Activated naive CD8-positive, alpha-beta T cell treated with anti-CD3 and anti-CD28 coated beads for 36 hours (primary cell): ENCODE measurements around the gene HSPB6. TPM values are rescaled to one million over a fixed set of nuclear protein-coding genes. Genes with fewer than 3 reads are reported as not detected.
A peak's percentile ranks its signal among the peaks of the same experiment; 100 is the strongest.
"Not testable (repeated sequence)": the region's sequence is repeated elsewhere in the genome, so short reads cannot be mapped to it uniquely, and the experiment has no call there.

Experiments
- DNase-seq: peaks from one replicate; pipeline ENCODE4 v3.0.0; 2021
- H3K27ac Mint-ChIP-seq: one replicate; pipeline ENCODE4 v1.8.0; 2022; ENCODE audit warnings: mild to moderate bottlenecking, moderate library complexity, mixed read lengths
- H3K27me3 Mint-ChIP-seq: one replicate; pipeline ENCODE4 v1.8.0; 2022; ENCODE audit warnings: mild to moderate bottlenecking, mixed read lengths
- H3K36me3 Mint-ChIP-seq: one replicate; pipeline ENCODE4 v1.8.0; 2021; ENCODE audit warnings: mild to moderate bottlenecking, mixed read lengths
- H3K4me1 Mint-ChIP-seq: one replicate; pipeline ENCODE4 v1.8.0; 2021; ENCODE audit warnings: mixed read lengths
- H3K4me3 Mint-ChIP-seq: one replicate; pipeline ENCODE4 v1.8.0; 2022; ENCODE audit warnings: mild to moderate bottlenecking, moderate library complexity, mixed read lengths
- H3K9me3 Mint-ChIP-seq: one replicate; pipeline ENCODE4 v1.8.0; 2022; ENCODE audit warnings: mixed read lengths
- total RNA-seq, 2 experiments: library from RNA; stranded (reverse); gene quantifications; one replicate each; pipeline ENCODE4 v1.2.3, GENCODE V29; 2021

Gene HSPB6, protein sequence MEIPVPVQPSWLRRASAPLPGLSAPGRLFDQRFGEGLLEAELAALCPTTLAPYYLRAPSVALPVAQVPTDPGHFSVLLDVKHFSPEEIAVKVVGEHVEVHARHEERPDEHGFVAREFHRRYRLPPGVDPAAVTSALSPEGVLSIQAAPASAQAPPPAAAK
- under 1 TPM; 0.39 to 0.78 TPM for total RNA-seq

DNA sequence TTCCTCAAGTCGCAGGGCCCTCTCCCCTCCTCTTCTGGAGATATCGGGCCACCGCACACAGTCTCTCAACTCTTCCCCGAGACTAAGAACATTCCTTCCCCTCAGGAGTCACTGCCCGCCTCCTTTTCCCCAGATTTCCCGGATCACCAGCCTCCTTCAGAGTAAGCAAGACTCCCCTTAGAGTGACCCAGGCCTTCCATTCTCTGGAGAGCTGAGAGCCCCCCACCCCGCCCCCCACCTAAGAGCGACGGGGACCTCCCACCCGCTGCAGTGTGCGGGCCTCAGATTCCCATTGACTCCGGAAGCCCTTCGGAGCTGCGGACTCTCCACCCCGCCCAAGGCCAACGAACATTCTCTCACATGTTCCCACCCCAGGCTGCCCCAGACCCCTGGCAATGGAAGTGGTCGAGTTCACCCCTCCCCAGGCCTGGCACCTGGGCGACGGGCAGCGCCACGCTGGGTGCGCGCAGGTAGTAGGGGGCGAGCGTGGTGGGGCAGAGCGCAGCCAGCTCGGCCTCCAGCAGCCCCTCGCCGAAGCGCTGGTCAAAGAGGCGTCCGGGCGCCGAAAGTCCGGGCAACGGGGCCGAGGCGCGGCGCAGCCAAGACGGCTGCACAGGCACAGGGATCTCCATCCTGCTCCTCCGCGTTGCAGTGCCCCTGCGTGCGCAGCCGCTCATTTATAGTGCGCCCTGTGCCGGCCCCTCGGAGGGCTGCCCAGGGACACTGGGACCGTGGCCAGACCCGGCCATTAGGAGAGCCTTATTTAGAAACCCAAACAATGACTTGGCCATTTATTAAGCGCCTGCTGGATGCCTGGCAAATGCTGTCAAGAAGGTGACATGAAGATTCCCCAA is at the start of gene HSPB6:
Gene HSPB6 (minus strand): TSS at position 653 of the 854 bp plus-strand sequence. CDS start 21 bp downstream, at position 632.
- no peak for DNase-seq
- H3K27ac Mint-ChIP-seq, result peak within 1 kb of the TSS; percentile 82
- no peaks in the 10 kb centered on the region for H3K9me3 Mint-ChIP-seq
- peaks cover 21% of the 10 kb centered on the region for H3K4me1 Mint-ChIP-seq
- H3K27me3 Mint-ChIP-seq, result peaks cover 17% of the 10 kb centered on the region
- peaks cover 27% of the 10 kb centered on the region for H3K36me3 Mint-ChIP-seq
- peak within 1 kb of the TSS; percentile 83 for H3K4me3 Mint-ChIP-seq

DNA sequence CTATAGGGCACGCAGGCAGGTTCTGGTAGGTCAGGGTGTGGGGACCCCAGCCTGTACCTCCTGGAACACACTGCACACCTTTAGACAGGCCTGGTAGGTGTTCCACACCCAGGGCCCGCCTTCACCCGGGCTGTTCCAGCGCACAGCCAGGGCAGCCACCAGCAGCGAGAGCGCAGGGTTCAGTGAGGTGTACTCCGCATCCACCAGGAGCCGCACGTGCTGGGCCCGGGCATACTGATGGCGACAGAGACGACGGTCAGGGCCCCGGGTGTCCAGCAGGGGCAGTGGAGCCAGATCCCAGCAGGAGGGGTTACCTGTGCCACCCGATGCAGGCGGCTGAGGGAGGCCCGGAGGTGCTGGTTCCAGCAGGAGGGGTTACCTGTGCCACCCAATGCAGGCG is 49.8 kb upstream of the HSPB6 start:
- Mint-ChIP-seq H3K9me3 (no peaks in the 10 kb centered on the region), H3K27ac (no peak overlapping the region), H3K4me3 (no peak overlapping the region), H3K27me3 (peaks cover 21% of the 10 kb centered on the region), H3K4me1 (peaks cover 6% of the 10 kb centered on the region), H3K36me3 (no peaks in the 10 kb centered on the region)
- no peak for DNase-seq

DNA sequence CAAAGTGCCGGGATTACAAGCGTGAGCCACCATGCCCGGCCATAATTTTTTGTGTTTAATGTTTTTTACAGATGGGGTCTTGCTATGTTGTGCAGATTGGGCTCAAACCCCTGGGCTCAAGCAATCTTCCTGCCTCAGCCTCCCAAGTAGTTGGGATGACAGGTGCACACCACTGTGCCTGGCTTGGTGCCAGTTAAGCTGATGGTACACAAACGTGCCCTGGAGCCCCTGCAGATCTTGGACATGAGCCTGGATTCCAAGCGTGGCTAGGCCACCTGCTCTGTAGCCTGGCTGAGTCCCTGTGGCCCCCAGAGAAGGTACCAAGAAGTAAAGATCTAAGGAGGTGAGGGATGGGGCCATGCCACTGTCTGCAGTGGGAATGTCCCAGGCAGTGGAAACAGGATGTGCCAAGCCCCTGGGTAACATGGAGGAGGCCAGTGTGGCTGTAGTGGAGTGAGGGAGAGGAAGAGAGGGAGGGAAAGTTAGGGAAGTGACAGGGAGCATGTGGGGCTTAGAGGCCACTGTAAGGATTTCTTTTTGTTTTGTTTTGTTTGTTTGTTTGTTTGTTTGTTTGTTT is 48.8 kb upstream of the HSPB6 start:
- no peak overlapping the region for H3K27ac Mint-ChIP-seq
- H3K27me3 Mint-ChIP-seq, result peaks cover 13% of the 10 kb centered on the region
- H3K4me1 Mint-ChIP-seq, result peaks cover 6% of the 10 kb centered on the region
- H3K36me3 Mint-ChIP-seq, result no peaks in the 10 kb centered on the region
- DNase-seq, result no peak
- no peaks in the 10 kb centered on the region for H3K9me3 Mint-ChIP-seq
- no peak overlapping the region for H3K4me3 Mint-ChIP-seq

DNA sequence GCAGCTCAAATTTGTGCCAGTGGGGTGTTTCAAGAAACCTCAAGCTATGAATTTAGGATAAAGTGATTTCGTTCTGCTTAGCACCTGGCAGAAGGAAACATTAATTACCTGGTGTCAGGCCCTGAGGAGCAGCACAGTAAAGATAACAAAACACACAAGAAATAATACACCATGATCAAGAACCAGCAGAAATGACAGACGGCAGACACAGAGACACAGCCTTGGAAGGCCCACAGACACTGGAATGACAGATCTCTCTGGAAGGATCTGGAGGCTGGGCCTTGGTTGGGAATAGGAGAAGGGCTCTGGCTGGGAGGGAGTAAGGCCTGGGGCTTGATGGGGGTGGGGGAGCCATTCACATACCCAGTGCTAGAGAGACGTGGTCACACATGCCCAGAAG is 45.0 kb upstream of the HSPB6 start:
- H3K27ac Mint-ChIP-seq, result no peak overlapping the region
- H3K9me3 Mint-ChIP-seq, result no peaks in the 10 kb centered on the region
- H3K36me3 Mint-ChIP-seq, result no peaks in the 10 kb centered on the region
- peaks cover 30% of the 10 kb centered on the region for H3K27me3 Mint-ChIP-seq
- no peak for DNase-seq
- peaks cover 14% of the 10 kb centered on the region for H3K4me1 Mint-ChIP-seq
- H3K4me3 Mint-ChIP-seq, result no peak overlapping the region

DNA sequence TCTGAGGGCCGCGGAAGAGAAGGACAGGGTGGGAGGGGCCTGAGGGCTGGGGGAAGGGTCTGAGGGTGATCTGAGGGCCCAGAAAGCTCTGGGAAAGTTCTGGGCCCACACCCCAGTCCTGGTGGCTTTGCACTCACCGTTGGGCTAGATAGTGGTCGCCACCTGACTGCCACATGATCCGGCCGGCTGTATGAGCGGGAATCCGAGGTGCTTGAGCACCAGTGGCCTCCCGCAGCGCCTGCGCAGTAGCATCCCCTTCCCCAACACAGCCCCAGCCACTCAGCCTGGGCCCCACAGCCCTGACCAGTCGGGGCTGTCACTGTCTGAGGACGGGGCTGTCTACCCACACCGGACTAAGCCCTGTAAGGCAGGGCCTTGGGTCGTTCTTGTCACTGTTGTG is 40.8 kb upstream of the HSPB6 start:
- Mint-ChIP-seq H3K4me3 (no peak overlapping the region), H3K36me3 (no peaks in the 10 kb centered on the region), H3K9me3 (no peaks in the 10 kb centered on the region), H3K4me1 (peaks cover 8% of the 10 kb centered on the region), H3K27ac (no peak overlapping the region), H3K27me3 (peaks cover 46% of the 10 kb centered on the region)
- DNase-seq, result no peak

DNA sequence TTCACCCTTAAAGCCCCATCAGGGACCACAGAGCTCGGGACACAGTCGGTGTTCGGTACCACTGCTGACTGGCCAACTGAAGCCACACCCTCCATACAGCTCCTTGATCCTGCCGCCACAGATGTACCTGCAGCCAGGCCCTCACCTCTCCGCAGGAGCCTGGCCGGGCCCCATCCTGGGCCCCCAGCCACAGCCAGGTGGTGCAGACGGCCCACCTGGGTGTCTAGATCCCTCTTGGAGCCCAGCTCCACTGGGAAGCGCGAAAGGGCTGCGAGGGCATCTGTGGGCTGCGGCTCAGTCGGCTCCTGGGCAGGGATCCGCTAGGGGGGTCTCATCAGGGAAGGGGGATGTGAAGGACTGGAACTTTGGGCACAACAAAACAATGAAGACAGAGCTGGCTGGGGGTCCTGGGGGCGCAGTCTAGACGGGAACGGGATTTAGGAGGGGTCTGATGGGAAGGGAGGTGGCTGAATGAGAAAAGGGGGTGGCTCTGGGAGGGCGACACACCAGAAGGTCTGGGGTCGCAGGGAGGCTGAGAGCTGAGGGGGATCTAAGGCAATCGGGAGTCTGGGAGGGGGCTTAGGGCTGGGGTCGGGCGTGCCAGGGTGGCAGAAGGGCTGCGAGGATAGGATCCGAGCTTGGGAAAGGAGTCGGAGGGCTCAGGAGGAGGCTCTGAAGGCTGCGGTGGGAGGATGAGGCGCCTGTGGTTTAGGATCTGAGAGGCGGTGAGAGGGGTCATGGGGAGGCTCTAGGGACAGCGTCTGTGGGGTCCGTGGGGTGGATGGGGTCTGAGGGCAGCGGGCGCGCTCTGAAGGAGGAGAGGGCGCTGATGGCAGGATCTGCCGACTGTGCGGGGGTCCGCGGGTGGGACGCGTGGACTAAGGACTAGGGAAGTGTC is 40.1 kb upstream of the HSPB6 start:
- Mint-ChIP-seq H3K4me1 (peaks cover 8% of the 10 kb centered on the region), H3K27ac (no peak overlapping the region), H3K4me3 (no peak overlapping the region), H3K9me3 (no peaks in the 10 kb centered on the region), H3K36me3 (no peaks in the 10 kb centered on the region), H3K27me3 (peaks cover 46% of the 10 kb centered on the region)
- no peak for DNase-seq

DNA sequence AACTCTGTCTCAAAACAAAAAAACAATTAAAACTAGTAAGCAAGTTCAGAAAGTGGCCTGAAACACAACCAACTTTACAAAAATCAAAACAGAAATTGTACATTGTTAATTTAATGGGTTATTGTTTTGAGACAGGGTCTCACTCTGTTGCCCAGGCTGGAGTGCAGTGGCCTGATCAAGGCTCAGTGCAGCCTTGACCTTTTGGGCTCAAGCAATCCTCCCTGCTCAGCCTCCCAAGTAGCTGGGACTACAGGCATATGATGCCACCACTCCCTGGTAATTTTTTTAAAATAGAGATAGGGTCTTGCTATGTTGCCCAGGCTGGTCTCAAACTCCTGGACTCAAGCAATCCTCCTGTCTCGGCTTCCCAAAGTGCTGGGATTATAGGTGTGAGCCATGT is 38.7 kb upstream of the HSPB6 start:
- peaks cover 46% of the 10 kb centered on the region for H3K27me3 Mint-ChIP-seq
- not testable (repeated sequence) for H3K9me3 Mint-ChIP-seq, H3K4me3 Mint-ChIP-seq, H3K4me1 Mint-ChIP-seq, DNase-seq, H3K27ac Mint-ChIP-seq, H3K36me3 Mint-ChIP-seq

DNA sequence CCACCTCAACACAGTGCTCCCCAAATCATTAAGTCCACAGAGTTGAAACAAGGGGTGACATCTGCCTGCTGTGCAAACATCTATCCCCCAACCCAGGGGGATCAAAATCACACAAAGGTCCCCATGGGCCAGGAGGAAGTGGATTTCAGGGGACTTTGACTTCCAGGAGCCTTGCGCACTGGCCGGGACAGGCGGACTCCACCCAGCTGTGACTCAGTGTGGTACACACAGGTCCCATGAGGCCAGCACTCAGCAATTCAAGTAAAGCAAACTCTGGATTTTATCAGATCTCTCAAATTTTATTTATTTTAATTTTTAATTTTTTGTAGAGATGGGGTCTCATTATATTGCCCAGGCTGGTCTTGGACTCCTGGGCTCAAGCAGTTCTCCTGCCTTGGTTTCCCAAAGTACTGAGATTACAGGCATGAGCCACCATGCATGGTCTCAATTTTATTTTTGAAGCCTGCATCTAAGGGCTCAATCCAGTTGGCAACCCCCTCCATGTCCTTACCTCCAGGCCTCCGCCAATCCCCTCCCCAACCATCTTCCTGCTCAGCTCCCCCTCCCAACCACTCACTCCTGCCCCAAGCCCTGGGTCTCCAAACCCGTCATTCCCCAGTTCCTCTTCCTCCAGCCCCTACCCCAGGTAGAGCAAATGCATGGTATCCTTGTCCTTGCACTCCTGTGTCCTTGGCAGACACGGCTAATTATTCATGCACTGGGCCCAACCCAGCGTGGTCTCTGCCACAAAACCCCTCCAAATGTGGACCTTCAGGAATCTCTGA is 36.7 kb upstream of the HSPB6 start:
- Mint-ChIP-seq H3K4me1 (peaks cover 8% of the 10 kb centered on the region), H3K9me3 (no peaks in the 10 kb centered on the region), H3K36me3 (no peaks in the 10 kb centered on the region), H3K4me3 (no peak overlapping the region), H3K27ac (no peak overlapping the region), H3K27me3 (peaks cover 38% of the 10 kb centered on the region)
- no peak for DNase-seq

DNA sequence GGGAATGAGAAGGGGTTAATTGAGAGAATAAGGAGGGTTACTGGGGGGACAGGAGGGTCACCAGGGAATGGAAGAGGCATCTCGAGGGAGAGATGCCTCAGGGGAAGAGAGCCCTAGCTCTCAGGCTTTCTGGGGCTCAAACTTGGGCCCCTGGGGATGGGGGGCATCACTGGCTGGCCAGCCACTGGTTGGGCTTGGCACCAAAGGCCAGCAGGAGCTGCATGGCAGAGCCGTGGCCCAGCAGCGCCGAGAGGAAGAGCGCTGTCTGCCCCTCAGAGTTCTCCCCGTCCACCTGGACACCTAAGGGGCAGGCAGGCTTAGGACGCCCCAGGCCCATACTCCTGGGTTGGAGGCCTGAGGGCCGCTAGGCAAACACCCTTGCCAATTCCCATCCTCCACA is 36.1 kb upstream of the HSPB6 start:
- H3K4me1 Mint-ChIP-seq, result peaks cover 6% of the 10 kb centered on the region

DNA sequence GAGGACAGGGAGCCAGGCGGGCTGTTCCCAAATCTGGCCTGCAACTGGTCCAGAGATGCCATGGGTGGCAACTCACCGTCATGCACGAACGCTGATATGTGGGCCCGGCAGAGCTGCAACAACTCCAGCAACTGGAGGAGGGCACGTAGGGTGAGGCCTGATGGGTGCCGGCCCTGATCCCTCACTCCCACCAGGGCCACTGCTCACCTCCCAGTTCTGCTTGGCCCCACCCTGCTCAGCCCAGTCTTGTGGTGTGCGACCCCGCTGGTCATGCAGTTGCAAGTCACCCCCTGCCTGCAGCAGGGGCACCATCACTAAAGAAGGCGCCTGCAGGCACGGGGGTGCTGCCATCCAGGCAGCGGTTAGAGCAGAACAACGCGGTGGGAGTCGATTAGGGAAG is 35.5 kb upstream of the HSPB6 start:
- no peaks in the 10 kb centered on the region for H3K9me3 Mint-ChIP-seq
- H3K36me3 Mint-ChIP-seq, result no peaks in the 10 kb centered on the region
- H3K4me1 Mint-ChIP-seq, result peaks cover 5% of the 10 kb centered on the region
- DNase-seq, result no peak
- H3K4me3 Mint-ChIP-seq, result no peak overlapping the region
- H3K27ac Mint-ChIP-seq, result no peak overlapping the region
- peaks cover 25% of the 10 kb centered on the region for H3K27me3 Mint-ChIP-seq

More for the DNA sequence above, 36.1 kb upstream of the HSPB6 start:
- Mint-ChIP-seq H3K27ac (no peak overlapping the region), H3K27me3 (peaks cover 31% of the 10 kb centered on the region), H3K9me3 (no peaks in the 10 kb centered on the region), H3K4me3 (no peak overlapping the region), H3K36me3 (no peaks in the 10 kb centered on the region)
- DNase-seq, result no peak

DNA sequence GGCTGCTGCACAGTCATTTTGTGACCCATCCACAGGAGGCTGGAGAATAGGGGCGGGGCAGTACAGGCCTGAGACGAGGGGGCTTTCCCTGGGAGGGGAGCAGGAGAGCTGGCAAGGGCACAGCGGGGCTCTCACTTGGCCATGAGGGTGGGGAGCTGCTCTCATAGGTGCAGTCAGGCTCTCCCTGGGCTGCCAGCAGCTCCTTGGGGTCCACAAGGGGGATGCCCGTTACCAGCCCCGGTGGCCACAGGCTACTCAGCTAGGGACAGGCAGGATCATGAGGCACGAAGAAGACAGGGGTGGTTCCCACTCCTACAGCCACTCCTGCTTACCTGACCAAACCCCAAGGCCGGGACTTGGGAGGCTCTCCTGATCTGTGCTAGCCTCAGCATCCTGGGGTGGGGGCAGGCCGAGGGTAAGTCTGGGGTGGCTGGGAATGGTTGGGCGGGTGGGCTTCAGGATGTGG is 35.0 kb upstream of the HSPB6 start:
- H3K27me3 Mint-ChIP-seq, result peaks cover 20% of the 10 kb centered on the region
- H3K4me3 Mint-ChIP-seq, result no peak overlapping the region
- H3K36me3 Mint-ChIP-seq, result no peaks in the 10 kb centered on the region
- peaks cover under 1% of the 10 kb centered on the region for H3K4me1 Mint-ChIP-seq
- H3K9me3 Mint-ChIP-seq, result no peaks in the 10 kb centered on the region
- DNase-seq, result no peak
- H3K27ac Mint-ChIP-seq, result no peak overlapping the region

DNA sequence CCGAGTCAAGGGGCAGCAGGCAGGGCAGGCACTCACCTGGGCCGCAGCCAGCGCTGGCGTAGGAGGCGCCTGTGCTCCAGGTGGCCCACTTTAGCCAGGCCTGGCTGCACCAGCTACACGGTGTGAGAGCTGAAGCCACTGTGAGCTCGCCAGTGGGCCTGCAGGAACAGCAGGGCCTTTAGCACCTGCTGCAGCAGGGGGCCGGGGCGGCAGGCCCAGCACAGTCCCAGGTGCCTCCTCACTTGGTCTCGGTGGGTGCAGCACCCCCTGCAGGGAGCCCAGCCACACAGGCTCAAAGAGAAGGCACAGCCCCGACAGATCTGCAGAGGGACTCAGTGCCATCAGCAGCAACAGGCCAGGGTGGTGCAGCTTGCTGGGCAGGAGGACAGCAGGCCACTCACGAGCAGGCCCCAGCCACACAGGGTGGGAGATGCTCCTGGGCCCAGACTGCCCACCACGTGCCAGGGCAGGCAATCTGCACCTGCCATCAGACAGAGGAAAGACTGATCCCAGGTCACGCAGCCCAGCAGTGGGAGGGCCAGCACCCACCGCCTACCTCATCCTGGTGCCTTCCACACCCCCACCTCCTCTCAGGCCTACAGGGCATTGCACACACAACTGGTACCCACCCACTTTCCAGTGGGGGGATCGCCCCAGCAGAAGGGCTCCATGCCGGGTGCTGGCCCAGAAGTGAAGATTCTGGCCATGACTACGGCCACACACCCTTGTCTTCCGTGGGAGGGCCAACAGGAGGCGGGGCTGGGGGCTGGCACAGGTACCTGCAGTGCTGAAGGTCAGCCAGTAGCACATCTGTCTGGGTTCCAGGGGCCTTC is 34.4 kb upstream of the HSPB6 start:
- Mint-ChIP-seq H3K4me3 (no peak overlapping the region), H3K4me1 (no peaks in the 10 kb centered on the region), H3K9me3 (no peaks in the 10 kb centered on the region), H3K36me3 (no peaks in the 10 kb centered on the region), H3K27ac (no peak overlapping the region), H3K27me3 (peaks cover 14% of the 10 kb centered on the region)
- no peak for DNase-seq

DNA sequence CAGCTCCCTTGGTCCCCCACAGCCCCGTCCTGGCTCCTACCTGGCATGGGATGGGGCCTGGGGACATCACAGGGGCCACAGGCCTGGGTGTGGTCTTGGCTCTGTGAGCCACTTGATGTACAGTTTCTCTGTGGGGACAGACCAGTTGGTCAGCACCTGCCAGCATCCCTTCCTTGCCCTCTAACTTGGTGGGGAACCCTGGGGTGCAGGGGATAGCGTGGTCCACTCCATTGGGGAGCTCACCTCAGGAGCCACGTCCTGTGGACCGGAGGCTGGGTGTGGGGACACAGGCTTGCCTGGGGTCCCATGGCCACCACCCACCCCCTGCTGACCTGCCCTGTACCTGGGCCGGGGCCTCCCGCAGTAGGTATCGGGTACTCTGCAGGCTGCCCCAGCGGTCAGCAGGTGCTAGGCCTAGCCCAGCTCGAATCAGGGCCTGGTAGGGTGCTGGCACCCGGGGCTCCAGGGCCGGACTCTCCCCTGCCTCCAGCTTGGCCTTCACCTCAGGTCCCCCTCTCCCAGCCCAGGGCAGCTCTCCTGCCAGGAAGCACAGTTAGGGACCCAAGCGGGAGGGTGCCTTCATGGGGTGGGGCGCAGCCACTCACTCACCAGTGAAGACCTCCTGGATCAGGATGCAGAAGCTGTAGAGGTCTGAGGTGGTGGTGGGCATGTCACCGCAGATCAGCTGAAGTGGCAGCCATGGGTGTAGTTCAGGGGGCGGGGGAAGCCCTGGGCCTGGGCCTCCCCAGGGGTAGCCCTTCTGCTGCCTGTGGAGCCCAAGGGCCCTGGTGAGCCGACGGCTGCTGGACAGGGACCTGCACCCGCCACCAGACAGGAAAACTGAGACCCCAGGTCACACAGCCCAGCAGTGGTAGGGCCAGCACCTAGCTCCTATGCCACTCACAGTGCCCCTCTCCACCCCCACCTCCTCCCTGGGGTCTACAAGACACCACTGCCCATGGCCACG is 33.4 kb upstream of the HSPB6 start:
- Mint-ChIP-seq H3K27me3 (peaks cover 6% of the 10 kb centered on the region), H3K4me1 (no peaks in the 10 kb centered on the region), H3K36me3 (no peaks in the 10 kb centered on the region), H3K4me3 (no peak overlapping the region), H3K9me3 (no peaks in the 10 kb centered on the region), H3K27ac (no peak overlapping the region)
- DNase-seq, result no peak
